ENCODE measurements around the gene C3orf22.

The C3orf22 gene

DNA sequence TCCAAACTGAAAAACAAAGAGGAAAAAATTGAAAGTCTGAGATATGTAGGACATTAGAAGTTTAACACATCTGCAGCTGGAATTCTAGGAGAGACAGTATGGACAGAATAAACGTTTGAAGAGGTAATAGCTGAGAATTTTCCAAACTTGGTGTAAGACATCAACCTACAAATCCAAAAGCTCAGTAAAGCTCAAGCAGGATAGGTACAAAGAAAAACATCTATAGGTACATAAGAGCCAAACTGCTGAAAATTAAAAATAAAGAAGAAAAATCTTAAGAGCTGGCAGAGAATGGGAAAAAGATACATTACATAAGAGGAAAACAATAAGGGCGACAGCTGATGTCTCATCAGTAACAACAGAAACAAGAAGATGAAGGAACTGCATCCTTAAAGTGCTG lies 22.8 kb upstream of the C3orf22 start:
- TF ChIP-seq SIN3A (IDR thresholded peaks at IDR 0.05; ENCODE audit: borderline replicate concordance, insufficient read depth, low read length): no peak
- no peak for TF ChIP-seq TAF1 (IDR thresholded peaks at IDR 0.05; ENCODE audit: borderline replicate concordance, insufficient read depth, low read length)
- TF ChIP-seq, protein P1, sequence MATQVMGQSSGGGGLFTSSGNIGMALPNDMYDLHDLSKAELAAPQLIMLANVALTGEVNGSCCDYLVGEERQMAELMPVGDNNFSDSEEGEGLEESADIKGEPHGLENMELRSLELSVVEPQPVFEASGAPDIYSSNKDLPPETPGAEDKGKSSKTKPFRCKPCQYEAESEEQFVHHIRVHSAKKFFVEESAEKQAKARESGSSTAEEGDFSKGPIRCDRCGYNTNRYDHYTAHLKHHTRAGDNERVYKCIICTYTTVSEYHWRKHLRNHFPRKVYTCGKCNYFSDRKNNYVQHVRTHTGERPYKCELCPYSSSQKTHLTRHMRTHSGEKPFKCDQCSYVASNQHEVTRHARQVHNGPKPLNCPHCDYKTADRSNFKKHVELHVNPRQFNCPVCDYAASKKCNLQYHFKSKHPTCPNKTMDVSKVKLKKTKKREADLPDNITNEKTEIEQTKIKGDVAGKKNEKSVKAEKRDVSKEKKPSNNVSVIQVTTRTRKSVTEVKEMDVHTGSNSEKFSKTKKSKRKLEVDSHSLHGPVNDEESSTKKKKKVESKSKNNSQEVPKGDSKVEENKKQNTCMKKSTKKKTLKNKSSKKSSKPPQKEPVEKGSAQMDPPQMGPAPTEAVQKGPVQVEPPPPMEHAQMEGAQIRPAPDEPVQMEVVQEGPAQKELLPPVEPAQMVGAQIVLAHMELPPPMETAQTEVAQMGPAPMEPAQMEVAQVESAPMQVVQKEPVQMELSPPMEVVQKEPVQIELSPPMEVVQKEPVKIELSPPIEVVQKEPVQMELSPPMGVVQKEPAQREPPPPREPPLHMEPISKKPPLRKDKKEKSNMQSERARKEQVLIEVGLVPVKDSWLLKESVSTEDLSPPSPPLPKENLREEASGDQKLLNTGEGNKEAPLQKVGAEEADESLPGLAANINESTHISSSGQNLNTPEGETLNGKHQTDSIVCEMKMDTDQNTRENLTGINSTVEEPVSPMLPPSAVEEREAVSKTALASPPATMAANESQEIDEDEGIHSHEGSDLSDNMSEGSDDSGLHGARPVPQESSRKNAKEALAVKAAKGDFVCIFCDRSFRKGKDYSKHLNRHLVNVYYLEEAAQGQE (IDR thresholded peaks at IDR 0.05; ENCODE audit: insufficient read depth in 1 of 2, low read depth in 2 of 2, low read length in 2 of 2): no peak
- no peak for TF ChIP-seq POLR2AphosphoS5 (IDR thresholded peaks at IDR 0.05; ENCODE audit: low read depth, low read length)
- TF ChIP-seq FOXP2 (optimal IDR thresholded peaks at IDR 0.05; ENCODE audit: borderline replicate concordance, extremely low read depth, extremely low read length, insufficient read depth): no peak

- no peak for TF ChIP-seq FOXP2 (optimal IDR thresholded peaks at IDR 0.05; ENCODE audit: borderline replicate concordance, extremely low read depth, extremely low read length, insufficient read depth)
- TF ChIP-seq, protein P1 (IDR thresholded peaks at IDR 0.05; ENCODE audit: insufficient read depth in 1 of 2, low read depth in 2 of 2, low read length in 2 of 2): no peak
- TF ChIP-seq POLR2AphosphoS5 (IDR thresholded peaks at IDR 0.05; ENCODE audit: low read depth, low read length): no peak
- no peak for TF ChIP-seq SIN3A (IDR thresholded peaks at IDR 0.05; ENCODE audit: borderline replicate concordance, insufficient read depth, low read length)
- TF ChIP-seq TAF1 (IDR thresholded peaks at IDR 0.05; ENCODE audit: borderline replicate concordance, insufficient read depth, low read length): no peak
These were observed 22.0 kb upstream of the C3orf22 start for GRCh38 chr3:126580746-126581145.

- TF ChIP-seq FOXP2 (optimal IDR thresholded peaks at IDR 0.05; ENCODE audit: borderline replicate concordance, extremely low read depth, extremely low read length, insufficient read depth) (no peak), SIN3A (IDR thresholded peaks at IDR 0.05; ENCODE audit: borderline replicate concordance, insufficient read depth, low read length) (no peak), POLR2AphosphoS5 (IDR thresholded peaks at IDR 0.05; ENCODE audit: low read depth, low read length) (no peak)
- TF ChIP-seq, protein P1 (IDR thresholded peaks at IDR 0.05; ENCODE audit: insufficient read depth in 1 of 2, low read depth in 2 of 2, low read length in 2 of 2): no peak
These were observed 20.0 kb upstream of the C3orf22 start for GRCh38 chr3:126578702-126579101.

- TF ChIP-seq SIN3A (IDR thresholded peaks at IDR 0.05; ENCODE audit: borderline replicate concordance, insufficient read depth, low read length): no peak
- no peak for TF ChIP-seq FOXP2 (optimal IDR thresholded peaks at IDR 0.05; ENCODE audit: borderline replicate concordance, extremely low read depth, extremely low read length, insufficient read depth)
- TF ChIP-seq, protein P1 (IDR thresholded peaks at IDR 0.05; ENCODE audit: insufficient read depth in 1 of 2, low read depth in 2 of 2, low read length in 2 of 2): no peak
- TF ChIP-seq POLR2AphosphoS5 (IDR thresholded peaks at IDR 0.05; ENCODE audit: low read depth, low read length): no peak
- TF ChIP-seq TAF1 (IDR thresholded peaks at IDR 0.05; ENCODE audit: borderline replicate concordance, insufficient read depth, low read length): no peak
These were observed 18.5 kb upstream of the C3orf22 start for GRCh38 chr3:126577261-126577660.
